Measurements from ENCODE around the gene GCN1.
A peak's percentile ranks its signal among the peaks of the same experiment; 100 is the strongest.

The GCN1 gene

GRCh38 chr12:120181991-120182631 lies 12.4 kb downstream of the GCN1 start (continued):
- TF ChIP-seq ZNF830 (tag by site-specific recombination; IDR thresholded peaks at IDR 0.05; ENCODE audit: low read depth) (no peak), ZNF239 (tag by site-specific recombination; IDR thresholded peaks at IDR 0.05) (no peak), ZNF785 (tag by site-specific recombination; IDR thresholded peaks at IDR 0.05) (no peak), ZNF600 (tag by site-specific recombination; IDR thresholded peaks at IDR 0.05) (peak; percentile 49; the same call in 1 of the 2 replicates), FEZF1 (tag by site-specific recombination; IDR thresholded peaks at IDR 0.05) (0 out of 2 replicates have a peak, but pooled peaks have one; percentile 13), GLIS1 (tag by site-specific recombination; IDR thresholded peaks at IDR 0.05) (no peak), ZNF701 (tag by site-specific recombination; IDR thresholded peaks at IDR 0.05) (no peak), SP7 (tag by site-specific recombination; IDR thresholded peaks at IDR 0.05) (peak; percentile 70), ZNF404 (tag by site-specific recombination; IDR thresholded peaks at IDR 0.05) (no peak), BCL11B (tag by site-specific recombination; IDR thresholded peaks at IDR 0.05; ENCODE audit: low read depth) (peak; percentile 20; the same call in 1 of the 2 replicates), ZNF280D (tag by site-specific recombination; IDR thresholded peaks at IDR 0.05) (no peak), TSHZ1 (tag by site-specific recombination; IDR thresholded peaks at IDR 0.05; ENCODE audit: borderline replicate concordance) (peak; percentile 53; the same call in 1 of the 2 replicates), ZNF510 (tag by site-specific recombination; IDR thresholded peaks at IDR 0.05; ENCODE audit: insufficient replicate concordance) (no peak), ZNF24 (tag by site-specific recombination; IDR thresholded peaks at IDR 0.05) (0 out of 2 replicates have a peak, but pooled peaks have one; percentile 31), ZNF561 (tag by site-specific recombination; IDR thresholded peaks at IDR 0.05; ENCODE audit: borderline replicate concordance) (no peak), ZNF324 (tag by site-specific recombination; IDR thresholded peaks at IDR 0.05) (0 out of 2 replicates have a peak, but pooled peaks have one; percentile 51), ZXDB (tag by site-specific recombination; IDR thresholded peaks at IDR 0.05) (0 out of 2 replicates have a peak, but pooled peaks have one; percentile 46), ATF2 (tag by site-specific recombination; IDR thresholded peaks at IDR 0.05; ENCODE audit: low read depth) (peak; percentile 38; the same call in 1 of the 2 replicates)
- TF ChIP-seq, protein P1, sequence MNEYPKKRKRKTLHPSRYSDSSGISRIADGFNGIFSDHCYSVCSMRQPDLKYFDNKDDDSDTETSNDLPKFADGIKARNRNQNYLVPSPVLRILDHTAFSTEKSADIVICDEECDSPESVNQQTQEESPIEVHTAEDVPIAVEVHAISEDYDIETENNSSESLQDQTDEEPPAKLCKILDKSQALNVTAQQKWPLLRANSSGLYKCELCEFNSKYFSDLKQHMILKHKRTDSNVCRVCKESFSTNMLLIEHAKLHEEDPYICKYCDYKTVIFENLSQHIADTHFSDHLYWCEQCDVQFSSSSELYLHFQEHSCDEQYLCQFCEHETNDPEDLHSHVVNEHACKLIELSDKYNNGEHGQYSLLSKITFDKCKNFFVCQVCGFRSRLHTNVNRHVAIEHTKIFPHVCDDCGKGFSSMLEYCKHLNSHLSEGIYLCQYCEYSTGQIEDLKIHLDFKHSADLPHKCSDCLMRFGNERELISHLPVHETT (tag by site-specific recombination; IDR thresholded peaks at IDR 0.05): 0 out of 2 replicates have a peak, but pooled peaks have one; percentile 47
